Endothelial cell of umbilical vein (primary cell): ENCODE results near the gene MRPS16.

Source experiments
- EZH2 ChIP-seq: IDR thresholded peaks from 2 replicates; pipeline ENCODE4 v1.6.1; 2012; ENCODE audit warnings: borderline replicate concordance, low read depth, mild to moderate bottlenecking, moderate library complexity, low read length, inconsistent platforms; ENCODE audit not compliant: severe bottlenecking
- GATA2 ChIP-seq: IDR thresholded peaks from 2 replicates; pipeline ENCODE4 v1.7.0; 2011; ENCODE audit warnings: low read depth, mild to moderate bottlenecking, moderate library complexity, mixed read lengths, low read length; ENCODE audit not compliant: insufficient read length, insufficient read depth
- JUN ChIP-seq: IDR thresholded peaks from 2 replicates; pipeline ENCODE4 v1.6.1; 2011; ENCODE audit warnings: borderline replicate concordance, low read depth; ENCODE audit not compliant: insufficient read length, insufficient read depth
- MYC ChIP-seq: IDR thresholded peaks from one replicate; pipeline ENCODE4 v1.6.1; 2011; ENCODE audit warnings: mild to moderate bottlenecking, low read depth, low read length
- POLR2A ChIP-seq: IDR thresholded peaks from 2 replicates; pipeline ENCODE4 v1.6.1; 2012; ENCODE audit warnings: low read depth, mild to moderate bottlenecking, control low read depth, low read length
- POLR2AphosphoS5 ChIP-seq: IDR thresholded peaks from 2 replicates; pipeline ENCODE4 v1.6.1; 2012; ENCODE audit warnings: low read depth, mild to moderate bottlenecking, control low read depth, low read length, moderate library complexity; ENCODE audit not compliant: insufficient read depth
- TF ChIP-seq, protein P1 (sequence below), 2 donors: IDR thresholded peaks; 1 replicate in 1 of 2; 2 replicates in 1 of 2; pipeline ENCODE4 v1.5.1; 2011; ENCODE audit warnings: low read length in 2 of 2, mild to moderate bottlenecking in 2 of 2, moderate library complexity in 2 of 2, control low read depth in 1 of 2, inconsistent platforms in 1 of 2, low read depth in 1 of 2; ENCODE audit not compliant: insufficient read depth in 1 of 2; ENCODE audit errors: extremely low read depth in 1 of 2
- TF ChIP-seq, protein P2 (sequence below): IDR thresholded peaks from 2 replicates; pipeline ENCODE4 v1.6.1; 2011; ENCODE audit not compliant: insufficient read depth, insufficient read length

DNA sequence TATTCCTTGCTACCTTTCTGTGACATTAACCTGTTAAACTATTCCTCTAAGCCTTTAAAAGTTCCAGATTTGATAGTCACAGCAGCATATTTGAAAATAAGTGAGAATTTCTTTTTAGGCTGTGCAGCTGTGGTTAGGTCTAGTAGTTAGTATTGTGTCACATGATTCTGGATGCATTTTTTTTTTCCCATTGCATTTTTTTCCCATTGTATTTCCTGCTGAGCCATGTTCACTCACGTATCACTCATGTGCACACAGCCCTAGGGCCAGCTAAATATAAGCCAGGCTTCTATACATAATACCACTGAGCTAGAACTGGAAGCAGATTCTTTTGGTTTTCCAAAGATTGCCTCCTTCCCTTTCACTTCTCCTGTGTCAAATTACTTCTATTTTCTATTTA, 42.7 kb downstream of the MRPS16 start:
- TF ChIP-seq EZH2: no peak
- TF ChIP-seq, protein P1, sequence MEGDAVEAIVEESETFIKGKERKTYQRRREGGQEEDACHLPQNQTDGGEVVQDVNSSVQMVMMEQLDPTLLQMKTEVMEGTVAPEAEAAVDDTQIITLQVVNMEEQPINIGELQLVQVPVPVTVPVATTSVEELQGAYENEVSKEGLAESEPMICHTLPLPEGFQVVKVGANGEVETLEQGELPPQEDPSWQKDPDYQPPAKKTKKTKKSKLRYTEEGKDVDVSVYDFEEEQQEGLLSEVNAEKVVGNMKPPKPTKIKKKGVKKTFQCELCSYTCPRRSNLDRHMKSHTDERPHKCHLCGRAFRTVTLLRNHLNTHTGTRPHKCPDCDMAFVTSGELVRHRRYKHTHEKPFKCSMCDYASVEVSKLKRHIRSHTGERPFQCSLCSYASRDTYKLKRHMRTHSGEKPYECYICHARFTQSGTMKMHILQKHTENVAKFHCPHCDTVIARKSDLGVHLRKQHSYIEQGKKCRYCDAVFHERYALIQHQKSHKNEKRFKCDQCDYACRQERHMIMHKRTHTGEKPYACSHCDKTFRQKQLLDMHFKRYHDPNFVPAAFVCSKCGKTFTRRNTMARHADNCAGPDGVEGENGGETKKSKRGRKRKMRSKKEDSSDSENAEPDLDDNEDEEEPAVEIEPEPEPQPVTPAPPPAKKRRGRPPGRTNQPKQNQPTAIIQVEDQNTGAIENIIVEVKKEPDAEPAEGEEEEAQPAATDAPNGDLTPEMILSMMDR (IDR thresholded peaks at IDR 0.05; ENCODE audit: extremely low read depth in 1 of 2, insufficient read depth in 1 of 2, low read depth in 1 of 2, low read length in 2 of 2): no peak
- no peak for TF ChIP-seq POLR2A
- TF ChIP-seq, protein P2, sequence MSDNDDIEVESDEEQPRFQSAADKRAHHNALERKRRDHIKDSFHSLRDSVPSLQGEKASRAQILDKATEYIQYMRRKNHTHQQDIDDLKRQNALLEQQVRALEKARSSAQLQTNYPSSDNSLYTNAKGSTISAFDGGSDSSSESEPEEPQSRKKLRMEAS: no peak
- TF ChIP-seq POLR2AphosphoS5: no peak
- no peak for TF ChIP-seq GATA2
- no peak for TF ChIP-seq MYC
- no peak for TF ChIP-seq JUN
